Neural cell (in vitro differentiated cells): ENCODE results near the gene SLFN11. TPM values are rescaled to one million over a fixed set of nuclear protein-coding genes. Genes with fewer than 3 reads are reported as not detected.
"Not testable (repeated sequence)": the region's sequence is repeated elsewhere in the genome, so short reads cannot be mapped to it uniquely, and the experiment has no call there.

ENCODE experiments used
- H2AFZ ChIP-seq: fragments of 200-600, 300-800 bp; sonication (generic), shearing (Covaris generic); 2 replicates; pipeline ENCODE4 v1.6.0; 2014; ENCODE audit warnings: low read depth, mild to moderate bottlenecking, antibody characterized with exemption, low read length, moderate library complexity
- H3F3A ChIP-seq: fragments of 200-600 bp; shearing (Covaris generic); 2 replicates; pipeline ENCODE4 v1.6.1; 2016; ENCODE audit warnings: mild to moderate bottlenecking, moderate library complexity, mixed read lengths, antibody characterized with exemption, low read length; ENCODE audit not compliant: insufficient read depth, poor library complexity, severe bottlenecking
- H3K27ac ChIP-seq: fragments of 200-600, 300-800 bp; sonication (generic), shearing (Covaris generic); 2 replicates; pipeline ENCODE4 v1.5.1; 2014; ENCODE audit warnings: mild to moderate bottlenecking, low read length, moderate library complexity
- H3K27me3 ChIP-seq: fragments of 300-800, 200-600 bp; sonication (generic), shearing (Covaris generic); 2 replicates; pipeline ENCODE4 v1.6.0; 2014; ENCODE audit warnings: mild to moderate bottlenecking, low read depth, low read length, moderate library complexity; ENCODE audit not compliant: insufficient read depth
- H3K36me3 ChIP-seq: fragments of 300-800, 200-600 bp; sonication (generic), shearing (Covaris generic); 2 replicates; pipeline ENCODE4 v1.5.1; 2014; ENCODE audit warnings: mild to moderate bottlenecking, antibody characterized with exemption, low read length, moderate library complexity; ENCODE audit not compliant: insufficient read depth
- H3K4me2 ChIP-seq: fragments of 300-800, 200-600 bp; sonication (generic), shearing (Covaris generic); 2 replicates; pipeline ENCODE4 v1.6.0; 2014; ENCODE audit warnings: mild to moderate bottlenecking, low read length
- H3K4me3 ChIP-seq: fragments of 300-800, 200-600 bp; sonication (generic), shearing (Covaris generic); 2 replicates; pipeline ENCODE4 v1.5.1; 2014; ENCODE audit warnings: mild to moderate bottlenecking, low read length, moderate library complexity
- H3K79me2 ChIP-seq: fragments of 200-600 bp; shearing (Covaris generic); replicated peaks from 2 replicates; pipeline ENCODE4 v1.6.0; 2014; ENCODE audit warnings: mild to moderate bottlenecking, low read length, moderate library complexity; ENCODE audit not compliant: insufficient read depth
- H3K9ac ChIP-seq: fragments of 300-800, 200-600 bp; sonication (generic), shearing (Covaris generic); 2 replicates; pipeline ENCODE4 v1.6.1; 2016; ENCODE audit warnings: mild to moderate bottlenecking, low read length, mixed read lengths
- H3K9me2 ChIP-seq: fragments of 200-600 bp; shearing (Covaris generic); 2 replicates; pipeline ENCODE4 v1.6.1; 2016; ENCODE audit warnings: mild to moderate bottlenecking, low read length, mixed read lengths; ENCODE audit not compliant: insufficient read depth
- H3K9me3 ChIP-seq: fragments of 200-600, 300-800 bp; sonication (generic), shearing (Covaris generic); 2 replicates; pipeline ENCODE4 v1.6.1; 2016; ENCODE audit warnings: mild to moderate bottlenecking, mixed run types, low read length, moderate library complexity, mixed read lengths
- H4K20me1 ChIP-seq: fragments of 200-600 bp; shearing (Covaris generic); 2 replicates; pipeline ENCODE4 v1.6.1; 2016; ENCODE audit warnings: mild to moderate bottlenecking, mixed run types; ENCODE audit not compliant: insufficient read depth
- CTCF ChIP-seq: fragments of 450-650 bp; IDR thresholded peaks from 2 replicates; pipeline ENCODE4 v1.5.1; 2014; ENCODE audit warnings: antibody characterized with exemption, mild to moderate bottlenecking, moderate library complexity; ENCODE audit not compliant: poor library complexity, severe bottlenecking
- EP300 ChIP-seq: fragments of 450-650 bp; conservative IDR thresholded peaks from 2 replicates; pipeline ENCODE4 v1.6.1; 2014; ENCODE audit warnings: antibody characterized with exemption, mild to moderate bottlenecking, moderate library complexity; ENCODE audit not compliant: poor library complexity, severe bottlenecking
- EZH2 ChIP-seq: fragments of 200-600, 300-800 bp; shearing (Covaris generic), sonication (generic); IDR thresholded peaks from 2 replicates; pipeline ENCODE4 v1.6.1; 2014; ENCODE audit warnings: antibody characterized with exemption, low read length, borderline replicate concordance, mild to moderate bottlenecking; ENCODE audit not compliant: insufficient read depth, poor library complexity, severe bottlenecking
- MXI1 ChIP-seq: fragments of 450-650 bp; conservative IDR thresholded peaks from 2 replicates; pipeline ENCODE4 v1.6.1; 2014; ENCODE audit warnings: antibody characterized with exemption, mild to moderate bottlenecking; ENCODE audit not compliant: poor library complexity, severe bottlenecking
- POLR2AphosphoS5 ChIP-seq: IDR thresholded peaks from 2 replicates; pipeline ENCODE4 v1.6.1; 2012
- RAD21 ChIP-seq: fragments of 450-650 bp; conservative IDR thresholded peaks from 2 replicates; pipeline ENCODE4 v1.6.1; 2014; ENCODE audit warnings: antibody characterized with exemption, mild to moderate bottlenecking, moderate library complexity
- REST ChIP-seq: IDR thresholded peaks from 2 replicates; pipeline ENCODE4 v1.6.1; 2012; ENCODE audit warnings: borderline replicate concordance
- SMC3 ChIP-seq: fragments of 450-650 bp; conservative IDR thresholded peaks from 2 replicates; pipeline ENCODE4 v1.6.1; 2014; ENCODE audit warnings: antibody characterized with exemption, mild to moderate bottlenecking, moderate library complexity; ENCODE audit not compliant: poor library complexity
- TAF1 ChIP-seq: IDR thresholded peaks from 2 replicates; pipeline ENCODE4 v1.6.1; 2012; ENCODE audit warnings: low read depth
- polyA minus RNA-seq: library from RNA; depleted of rRNA, polyadenylated mRNA; stranded (reverse); fragments of >200 nt; gene quantifications from 2 replicates; pipeline ENCODE4 v1.2.3, GENCODE V29; 2014
- polyA plus RNA-seq: library from polyadenylated mRNA; depleted of rRNA; stranded (reverse); fragments of >200 nt; gene quantifications from 2 replicates; pipeline ENCODE4 v1.2.3, GENCODE V29; 2014

Gene SLFN11
- polyA plus RNA-seq (not detected in 2 replicates), polyA minus RNA-seq (not detected in 2 replicates)

- Histone ChIP-seq H3K27ac (no peak within 1 kb of the TSS), H3K27me3 (peaks cover 70% of the 10 kb centered on the region), H2AFZ (no peak within 1 kb of the TSS)
Measured at GRCh38 chr17:35373534-35373983, at the start of gene SLFN11. TSS of gene SLFN11 (minus strand) at chr17:35373621. CDS start at chr17:35363807, 9,814 bp downstream.

GRCh38 chr17:35421069-35421468 lies 47.6 kb upstream of the SLFN11 start:
- not testable (repeated sequence) for H3F3A ChIP-seq, H3K4me3 ChIP-seq, H3K4me2 ChIP-seq, H3K79me2 ChIP-seq, H3K27me3 ChIP-seq, H3K9me3 ChIP-seq, H3K9me2 ChIP-seq, H3K9ac ChIP-seq, H2AFZ ChIP-seq, H4K20me1 ChIP-seq, H3K36me3 ChIP-seq, H3K27ac ChIP-seq

More at GRCh38 chr17:35373534-35373983, at the start of gene SLFN11:
- Histone ChIP-seq H3K4me2 (no peak within 1 kb of the TSS), H3K9ac (no peak within 1 kb of the TSS), H3K4me3 (peak within 1 kb of the TSS; percentile 55), H3K79me2 (no peaks in the 10 kb centered on the region), H3K9me3 (peaks cover 9% of the 10 kb centered on the region), H3K9me2 (no peaks in the 10 kb centered on the region), H3K36me3 (no peaks in the 10 kb centered on the region), H3F3A (no peaks in the 10 kb centered on the region), H4K20me1 (no peaks in the 10 kb centered on the region)
- no peak for TF ChIP-seq POLR2AphosphoS5
- TF ChIP-seq MXI1, result no peak

- no peak for TF ChIP-seq EZH2
- Histone ChIP-seq H3F3A (no peaks in the 10 kb centered on the region), H3K79me2 (no peaks in the 10 kb centered on the region), H4K20me1 (no peaks in the 10 kb centered on the region), H3K27ac (no peak overlapping the region), H3K9ac (no peak overlapping the region), H3K9me2 (no peaks in the 10 kb centered on the region), H3K4me3 (no peak overlapping the region), H3K9me3 (no peaks in the 10 kb centered on the region), H3K36me3 (no peaks in the 10 kb centered on the region), H2AFZ (no peak overlapping the region), H3K27me3 (no peaks in the 10 kb centered on the region), H3K4me2 (no peak overlapping the region)
Measured at GRCh38 chr17:35416659-35417058, 43.2 kb upstream of the SLFN11 start.

- not testable (repeated sequence) for H2AFZ ChIP-seq, H3K79me2 ChIP-seq, H3F3A ChIP-seq, H3K9me2 ChIP-seq, H3K4me2 ChIP-seq, H3K27me3 ChIP-seq, H3K36me3 ChIP-seq, H3K27ac ChIP-seq, H3K4me3 ChIP-seq, H3K9ac ChIP-seq, H4K20me1 ChIP-seq, H3K9me3 ChIP-seq
Measured at GRCh38 chr17:35414707-35415106, 41.3 kb upstream of the SLFN11 start.

- H3F3A ChIP-seq, result no peaks in the 10 kb centered on the region
- H3K4me2 ChIP-seq, result no peak overlapping the region
- no peaks in the 10 kb centered on the region for H3K9me3 ChIP-seq
- H3K36me3 ChIP-seq, result no peaks in the 10 kb centered on the region
- H3K27me3 ChIP-seq, result no peaks in the 10 kb centered on the region
- H3K79me2 ChIP-seq, result no peaks in the 10 kb centered on the region
- no peak overlapping the region for H2AFZ ChIP-seq
- no peak overlapping the region for H3K9ac ChIP-seq
- H4K20me1 ChIP-seq, result no peaks in the 10 kb centered on the region
- no peak overlapping the region for H3K4me3 ChIP-seq
- no peak overlapping the region for H3K27ac ChIP-seq
- no peaks in the 10 kb centered on the region for H3K9me2 ChIP-seq
- TF ChIP-seq POLR2AphosphoS5 (no peak), EP300 (no peak), MXI1 (no peak), EZH2 (no peak), TAF1 (no peak), RAD21 (no peak), REST (no peak), SMC3 (no peak), CTCF (no peak)
Measured at GRCh38 chr17:35414247-35414646, 40.8 kb upstream of the SLFN11 start.
